Rectal smooth muscle tissue (tissue), 1 donor: ENCODE data around the gene ZNF326.

Source experiments
- H3K27ac ChIP-seq: one replicate; pipeline ENCODE4 v1.7.0; 2013; ENCODE audit warnings: low read depth, low read length, inconsistent platforms
- H3K27me3 ChIP-seq: one replicate; pipeline ENCODE4 v1.7.0; 2013; ENCODE audit warnings: low read length; ENCODE audit not compliant: control insufficient read depth, insufficient read depth
- H3K36me3 ChIP-seq: one replicate; pipeline ENCODE4 v1.7.0; 2013; ENCODE audit warnings: low read length; ENCODE audit not compliant: control insufficient read depth, insufficient read depth
- H3K4me1 ChIP-seq: one replicate; pipeline ENCODE4 v1.7.0; 2013; ENCODE audit warnings: low read length; ENCODE audit not compliant: control insufficient read depth, insufficient read depth
- H3K4me3 ChIP-seq: one replicate; pipeline ENCODE4 v1.7.0; 2013; ENCODE audit warnings: low read length
- H3K9ac ChIP-seq: one replicate; pipeline ENCODE4 v1.7.0; 2013; ENCODE audit warnings: low read length

ZNF326 gene

GRCh38 chr1:90074566-90074965 lies 79.7 kb downstream of the ZNF326 start:
- H3K4me3 ChIP-seq: no peak overlapping the region
- no peak overlapping the region for H3K27ac ChIP-seq
- H3K4me1 ChIP-seq: no peaks in the 10 kb centered on the region
- no peaks in the 10 kb centered on the region for H3K36me3 ChIP-seq
- no peak overlapping the region for H3K9ac ChIP-seq
- H3K27me3 ChIP-seq: no peaks in the 10 kb centered on the region

- H3K4me1 ChIP-seq: no peaks in the 10 kb centered on the region
- H3K9ac ChIP-seq: no peak overlapping the region
- no peak overlapping the region for H3K4me3 ChIP-seq
- H3K27ac ChIP-seq: no peak overlapping the region
- no peaks in the 10 kb centered on the region for H3K27me3 ChIP-seq
- no peaks in the 10 kb centered on the region for H3K36me3 ChIP-seq
Measured at GRCh38 chr1:90074970-90075391, 80.1 kb downstream of the ZNF326 start.

- Histone ChIP-seq H3K36me3 (no peaks in the 10 kb centered on the region), H3K4me3 (no peak overlapping the region), H3K27ac (no peak overlapping the region), H3K27me3 (no peaks in the 10 kb centered on the region), H3K4me1 (no peaks in the 10 kb centered on the region), H3K9ac (no peak overlapping the region)
Measured at GRCh38 chr1:90083995-90084394, 89.1 kb downstream of the ZNF326 start.
